H9 (cell line): ENCODE results near the gene FSIP1. TPM values are rescaled to one million over a fixed set of nuclear protein-coding genes. Genes with fewer than 3 reads are reported as not detected.

Source experiments
- DNase-seq: peaks from one replicate; pipeline ENCODE4 v3.0.0-alpha.2; 2017
- H2AFZ ChIP-seq: one replicate; pipeline ENCODE4 v1.6.1; 2013; ENCODE audit warnings: mild to moderate bottlenecking, low read length, control low read depth, moderate library complexity
- H2AK5ac ChIP-seq: 2 replicates; pipeline ENCODE4 v1.6.1; 2013; ENCODE audit warnings: low read length, control low read depth, mixed read lengths; ENCODE audit not compliant: insufficient read length
- H2BK120ac ChIP-seq: one replicate; pipeline ENCODE4 v1.6.1; 2013; ENCODE audit warnings: low read depth, mild to moderate bottlenecking, low read length, control low read depth, inconsistent platforms; ENCODE audit not compliant: poor library complexity, severe bottlenecking
- H2BK12ac ChIP-seq: 2 replicates; pipeline ENCODE4 v1.6.1; 2013; ENCODE audit warnings: low read length, control low read depth, mixed read lengths, low read depth; ENCODE audit not compliant: insufficient read length
- H2BK15ac ChIP-seq: 2 replicates; pipeline ENCODE4 v1.6.1; 2013; ENCODE audit warnings: low read depth, low read length, control low read depth
- H2BK20ac ChIP-seq: one replicate; pipeline ENCODE4 v1.6.1; 2013; ENCODE audit warnings: low read depth, mild to moderate bottlenecking, low read length, control low read depth, inconsistent platforms; ENCODE audit not compliant: poor library complexity, severe bottlenecking
- H2BK5ac ChIP-seq: 2 replicates; pipeline ENCODE4 v1.6.1; 2013; ENCODE audit warnings: low read length, control low read depth, mixed read lengths; ENCODE audit not compliant: insufficient read length
- H3K14ac ChIP-seq: 2 replicates; pipeline ENCODE4 v1.6.1; 2013; ENCODE audit warnings: low read length, control low read depth; ENCODE audit not compliant: insufficient read depth
- H3K18ac ChIP-seq: 2 replicates; pipeline ENCODE4 v1.6.1; 2013; ENCODE audit warnings: low read depth, mild to moderate bottlenecking, mixed read lengths, low read length, control low read depth; ENCODE audit not compliant: insufficient read length
- H3K23ac ChIP-seq: 2 replicates; pipeline ENCODE4 v1.6.1; 2013; ENCODE audit warnings: low read length, control low read depth, mixed read lengths, low read depth; ENCODE audit not compliant: insufficient read length
- H3K23me2 ChIP-seq: 2 replicates; pipeline ENCODE4 v1.6.1; 2013; ENCODE audit warnings: low read depth, mild to moderate bottlenecking, mixed read lengths, low read length, control low read depth; ENCODE audit not compliant: insufficient read length, poor library complexity, severe bottlenecking
- H3K27ac ChIP-seq: 2 replicates; pipeline ENCODE4 v1.5.1; 2013; ENCODE audit warnings: low read length, control low read depth, mixed read lengths, low read depth; ENCODE audit not compliant: insufficient read length
- H3K27me3 ChIP-seq: 2 replicates; pipeline ENCODE4 v1.6.1; 2013; ENCODE audit warnings: low read length, control low read depth, inconsistent platforms; ENCODE audit not compliant: insufficient read depth
- H3K4ac ChIP-seq: 2 replicates; pipeline ENCODE4 v1.6.1; 2013; ENCODE audit warnings: low read depth, mild to moderate bottlenecking, control low read depth, inconsistent platforms, low read length, moderate library complexity
- H3K4me1 ChIP-seq: 2 replicates; pipeline ENCODE4 v1.6.1; 2013; ENCODE audit warnings: low read length, control low read depth, inconsistent platforms; ENCODE audit not compliant: insufficient read depth
- H3K4me2 ChIP-seq: 2 replicates; pipeline ENCODE4 v1.6.1; 2013; ENCODE audit warnings: low read length, control low read depth, mixed read lengths; ENCODE audit not compliant: insufficient read length, insufficient read depth
- H3K56ac ChIP-seq: 2 replicates; pipeline ENCODE4 v1.6.1; 2013; ENCODE audit warnings: low read depth, mild to moderate bottlenecking, mixed read lengths, low read length, control low read depth; ENCODE audit not compliant: insufficient read length
- H3K79me1 ChIP-seq: 2 replicates; pipeline ENCODE4 v1.6.1; 2013; ENCODE audit warnings: low read depth, mild to moderate bottlenecking, moderate library complexity, low read length, control low read depth, inconsistent platforms; ENCODE audit not compliant: insufficient read depth, poor library complexity, severe bottlenecking
- H3K79me2 ChIP-seq: 2 replicates; pipeline ENCODE4 v1.6.1; 2013; ENCODE audit warnings: low read length, control low read depth, inconsistent platforms; ENCODE audit not compliant: insufficient read depth
- H3K9ac ChIP-seq: 2 replicates; pipeline ENCODE4 v1.6.1; 2013; ENCODE audit warnings: low read length, control low read depth, mixed read lengths; ENCODE audit not compliant: insufficient read length; ENCODE audit errors: extremely low read depth
- H3K9me3 ChIP-seq: one replicate; pipeline ENCODE4 v1.6.1; 2013; ENCODE audit warnings: low read depth, low read length, inconsistent platforms; ENCODE audit not compliant: control insufficient read depth
- H3T11ph ChIP-seq: one replicate; pipeline ENCODE4 v1.6.1; 2013; ENCODE audit warnings: mild to moderate bottlenecking, low read length, control low read depth, inconsistent platforms
- H4K20me1 ChIP-seq: one replicate; pipeline ENCODE4 v1.6.1; 2013; ENCODE audit not compliant: control insufficient read depth, insufficient read length, insufficient read depth
- H4K5ac ChIP-seq: 2 replicates; pipeline ENCODE4 v1.6.1; 2013; ENCODE audit warnings: low read depth, mild to moderate bottlenecking, mixed read lengths, low read length, control low read depth; ENCODE audit not compliant: insufficient read length
- H4K8ac ChIP-seq: replicated peaks from 2 replicates; pipeline ENCODE4 v1.6.1; 2013; ENCODE audit warnings: low read length, control low read depth, mixed read lengths, low read depth; ENCODE audit not compliant: insufficient read length
- H4K91ac ChIP-seq: 2 replicates; pipeline ENCODE4 v1.6.1; 2013; ENCODE audit warnings: low read depth, mild to moderate bottlenecking, moderate library complexity, mixed read lengths, low read length, control low read depth; ENCODE audit not compliant: insufficient read length
- H3K27ac Mint-ChIP-seq, 3 experiments: 2 replicates in 2 of 3; 3 replicates in 1 of 3; pipeline ENCODE4 v1.8.0; 2020 to 2021; ENCODE audit warnings: mixed read lengths in 3 of 3, mild to moderate bottlenecking in 1 of 3, moderate library complexity in 1 of 3
- H3K27me3 Mint-ChIP-seq: 2 replicates; pipeline ENCODE4 v1.8.0; 2021; ENCODE audit warnings: low read depth, mild to moderate bottlenecking, moderate library complexity, mixed read lengths
- H3K36me3 Mint-ChIP-seq, 3 experiments: 2 replicates in 2 of 3; 3 replicates in 1 of 3; pipeline ENCODE4 v1.8.0; 2020 to 2021; ENCODE audit warnings: low read depth in 3 of 3, mixed read lengths in 3 of 3; ENCODE audit not compliant: insufficient read depth in 1 of 3
- H3K4me1 Mint-ChIP-seq, 2 experiments: 2 replicates each; pipeline ENCODE4 v1.8.0; 2020; ENCODE audit warnings: mixed read lengths in 2 of 2
- H3K4me3 Mint-ChIP-seq, 2 experiments: 2 replicates in 1 of 2; 3 replicates in 1 of 2; pipeline ENCODE4 v1.8.0; 2020 to 2021; ENCODE audit warnings: mild to moderate bottlenecking in 2 of 2, mixed read lengths in 2 of 2, moderate library complexity in 1 of 2
- H3K9me3 Mint-ChIP-seq, 2 experiments: 2 replicates in 1 of 2; 3 replicates in 1 of 2; pipeline ENCODE4 v1.8.0; 2020; ENCODE audit warnings: mild to moderate bottlenecking in 2 of 2, mixed read lengths in 2 of 2, moderate library complexity in 1 of 2
- CTCF ChIP-seq: fragments of 200-600 bp; sonication (generic); conservative IDR thresholded peaks from 3 replicates; pipeline ENCODE4 v1.8.0; 2021; ENCODE audit warnings: antibody characterized with exemption, mild to moderate bottlenecking
- WGBS: extraction: QIAGEN DNeasy Blood & Tissue Kit; methylation state at CpG from one replicate; pipeline ENCODE4 v1.1.7; 2013; ENCODE audit warnings: missing lambda C conversion rate, low lambda C conversion rate, mixed read lengths; ENCODE audit not compliant: insufficient read length; ENCODE audit errors: extremely low coverage; 5-methylcytosine and 5-hydroxymethylcytosine counted together
- total RNA-seq: library from RNA; stranded (reverse); gene quantifications from 2 replicates; pipeline ENCODE4 v1.2.1, GENCODE V29; 2021

The FSIP1 gene
- total RNA-seq, 1 experiment from 2014 or later, result 0.96 TPM

- Mint-ChIP-seq H3K27ac (no peak overlapping the region), H3K36me3 (no peaks in the 10 kb centered on the region), H3K4me1 (peaks cover under 1 to 6% of the 10 kb centered on the region in 2 experiments; a peak in 2 of 4 replicates), H3K9me3 (no peaks in the 10 kb centered on the region), H3K27me3 (no peaks in the 10 kb centered on the region), H3K4me3 (no peak overlapping the region)
- Histone ChIP-seq H3K27me3 (no peaks in the 10 kb centered on the region; the same call in 1 of the 2 replicates), H3K18ac (no peak overlapping the region), H4K91ac (no peak overlapping the region), H2BK5ac (no peak overlapping the region), H4K8ac (no peak overlapping the region), H3K79me1 (no peaks in the 10 kb centered on the region), H4K20me1 (no peaks in the 10 kb centered on the region), H2AFZ (no peak overlapping the region), H4K5ac (no peak overlapping the region), H3K4me2 (no peak overlapping the region), H3K9ac (no peak overlapping the region), H3K79me2 (no peaks in the 10 kb centered on the region), H3K27ac (no peak overlapping the region), H3K23me2 (no peaks in the 10 kb centered on the region), H3K4me1 (no peaks in the 10 kb centered on the region), H2BK15ac (no peak overlapping the region), H2BK20ac (no peak overlapping the region), H3K56ac (no peak overlapping the region), H3K14ac (no peak overlapping the region), H2BK120ac (no peak overlapping the region), H3K4ac (no peak overlapping the region), H3K9me3 (no peaks in the 10 kb centered on the region), H2BK12ac (no peak overlapping the region), H2AK5ac (no peak overlapping the region), H3K23ac (no peak overlapping the region), H3T11ph (no peak overlapping the region)
- DNase-seq, result no peak
- no peak for TF ChIP-seq CTCF
- no CpG with 5 or more reads among the region's 2 CpGs for WGBS
Measured at GRCh38 chr15:39682366-39682765, 100.3 kb downstream of the FSIP1 start.
